Muscle layer of duodenum (tissue), 2 donors: Measurements from ENCODE around the gene FMNL3.

Source experiments
- H3K27ac ChIP-seq: one replicate; pipeline ENCODE4 v1.7.0; 2013; ENCODE audit warnings: mild to moderate bottlenecking, low read length
- H3K27me3 ChIP-seq: one replicate; pipeline ENCODE4 v1.7.0; 2013; ENCODE audit warnings: low read depth, mild to moderate bottlenecking, control low read depth, low read length
- H3K36me3 ChIP-seq, 2 donors: one replicate each; pipeline ENCODE4 v1.7.0; 2013; ENCODE audit warnings: low read length in 2 of 2, control low read depth in 1 of 2, mild to moderate bottlenecking in 1 of 2; ENCODE audit not compliant: insufficient read depth in 2 of 2, control insufficient read depth in 1 of 2
- H3K4me1 ChIP-seq, 2 donors: one replicate each; pipeline ENCODE4 v1.7.0; 2013; ENCODE audit warnings: low read length in 2 of 2, mild to moderate bottlenecking in 2 of 2, control low read depth in 1 of 2, moderate library complexity in 1 of 2; ENCODE audit not compliant: insufficient read depth in 2 of 2, control insufficient read depth in 1 of 2
- H3K4me3 ChIP-seq, 2 donors: one replicate each; pipeline ENCODE4 v1.7.0; 2013; ENCODE audit warnings: low read length in 2 of 2, low read depth in 1 of 2, mild to moderate bottlenecking in 1 of 2
- H3K9me3 ChIP-seq, 2 donors: one replicate each; pipeline ENCODE4 v1.7.0; 2013; ENCODE audit warnings: low read length in 2 of 2, control low read depth in 1 of 2, mild to moderate bottlenecking in 1 of 2; ENCODE audit not compliant: control insufficient read depth in 1 of 2
- donor health status: healthy.

Gene FMNL3

GRCh38 chr12:49661191-49661590 lies 46.0 kb downstream of the FMNL3 start:
- Histone ChIP-seq H3K9me3 (no peaks in the 10 kb centered on the region), H3K36me3 (peaks cover 8 to 17% of the 10 kb centered on the region in 2 donors), H3K27me3 (no peaks in the 10 kb centered on the region), H3K4me1 (peaks cover 10 to 34% of the 10 kb centered on the region in 2 donors), H3K4me3 (no peak overlapping the region), H3K27ac (no peak overlapping the region)

GRCh38 chr12:49659753-49660152 lies 47.5 kb downstream of the FMNL3 start:
- peaks cover 10 to 32% of the 10 kb centered on the region in 2 donors for H3K4me1 ChIP-seq
- H3K27me3 ChIP-seq: no peaks in the 10 kb centered on the region
- H3K4me3 ChIP-seq: no peak overlapping the region
- H3K9me3 ChIP-seq: no peaks in the 10 kb centered on the region
- peaks cover 8 to 18% of the 10 kb centered on the region in 2 donors for H3K36me3 ChIP-seq
- no peak overlapping the region for H3K27ac ChIP-seq

GRCh38 chr12:49658276-49658675 lies 48.9 kb downstream of the FMNL3 start:
- peaks cover 17 to 32% of the 10 kb centered on the region in 2 donors for H3K36me3 ChIP-seq
- no peak overlapping the region for H3K4me3 ChIP-seq
- peaks cover 8 to 17% of the 10 kb centered on the region in 2 donors for H3K4me1 ChIP-seq
- H3K27me3 ChIP-seq: no peaks in the 10 kb centered on the region
- no peak overlapping the region for H3K27ac ChIP-seq
- H3K9me3 ChIP-seq: no peaks in the 10 kb centered on the region

GRCh38 chr12:49655595-49656236 lies 51.5 kb downstream of the FMNL3 start:
- Histone ChIP-seq H3K4me1 (no peaks in the 10 kb centered on the region), H3K27ac (no peak overlapping the region)

GRCh38 chr12:49654715-49655114 lies 52.5 kb downstream of the FMNL3 start:
- Histone ChIP-seq H3K27me3 (no peaks in the 10 kb centered on the region), H3K36me3 (peaks cover 29 to 61% of the 10 kb centered on the region in 2 donors), H3K27ac (no peak overlapping the region), H3K4me3 (no peak overlapping the region), H3K9me3 (no peaks in the 10 kb centered on the region), H3K4me1 (no peaks in the 10 kb centered on the region)

More at GRCh38 chr12:49655595-49656236, 51.5 kb downstream of the FMNL3 start:
- H3K27me3 ChIP-seq: no peaks in the 10 kb centered on the region
- peaks cover 21 to 52% of the 10 kb centered on the region in 2 donors for H3K36me3 ChIP-seq
- H3K9me3 ChIP-seq: no peaks in the 10 kb centered on the region
- H3K4me3 ChIP-seq: no peak overlapping the region

- no peaks in the 10 kb centered on the region for H3K4me1 ChIP-seq
- H3K27ac ChIP-seq: no peak overlapping the region
- H3K27me3 ChIP-seq: no peaks in the 10 kb centered on the region
- no peaks in the 10 kb centered on the region for H3K9me3 ChIP-seq
- no peak overlapping the region for H3K4me3 ChIP-seq
- peaks cover 35 to 64% of the 10 kb centered on the region in 2 donors for H3K36me3 ChIP-seq
Observed at GRCh38 chr12:49652921-49653520, 54.2 kb downstream of the FMNL3 start.

- Histone ChIP-seq H3K36me3 (peaks cover 35 to 66% of the 10 kb centered on the region in 2 donors), H3K27me3 (no peaks in the 10 kb centered on the region), H3K27ac (no peak overlapping the region), H3K4me1 (peaks cover 0 to 5% of the 10 kb centered on the region in 2 donors), H3K4me3 (no peak overlapping the region), H3K9me3 (no peaks in the 10 kb centered on the region)
Observed at GRCh38 chr12:49651855-49652254, 55.4 kb downstream of the FMNL3 start.

- Histone ChIP-seq H3K4me3 (no peak overlapping the region), H3K4me1 (peaks cover under 1 to 5% of the 10 kb centered on the region in 2 donors), H3K36me3 (peaks cover 38 to 81% of the 10 kb centered on the region in 2 donors), H3K27me3 (no peaks in the 10 kb centered on the region), H3K9me3 (no peaks in the 10 kb centered on the region), H3K27ac (no peak overlapping the region)
Observed at GRCh38 chr12:49649892-49650291, 57.3 kb downstream of the FMNL3 start.

GRCh38 chr12:49649445-49649844 lies 57.8 kb downstream of the FMNL3 start:
- no peaks in the 10 kb centered on the region for H3K27me3 ChIP-seq
- H3K4me3 ChIP-seq: no peak overlapping the region
- no peaks in the 10 kb centered on the region for H3K9me3 ChIP-seq
- no peak overlapping the region for H3K27ac ChIP-seq
- H3K4me1 ChIP-seq: peaks cover 3 to 10% of the 10 kb centered on the region in 2 donors
- H3K36me3 ChIP-seq: peaks cover 34 to 77% of the 10 kb centered on the region in 2 donors

GRCh38 chr12:49648712-49649003 lies 58.5 kb downstream of the FMNL3 start:
- Histone ChIP-seq H3K36me3 (peaks cover 33 to 76% of the 10 kb centered on the region in 2 donors), H3K4me1 (peaks cover 3 to 11% of the 10 kb centered on the region in 2 donors), H3K27ac (no peak overlapping the region), H3K9me3 (no peaks in the 10 kb centered on the region), H3K27me3 (no peaks in the 10 kb centered on the region), H3K4me3 (no peak overlapping the region)

- peaks cover 3 to 11% of the 10 kb centered on the region in 2 donors for H3K4me1 ChIP-seq
- peaks cover 37 to 76% of the 10 kb centered on the region in 2 donors for H3K36me3 ChIP-seq
- no peaks in the 10 kb centered on the region for H3K27me3 ChIP-seq
- no peaks in the 10 kb centered on the region for H3K9me3 ChIP-seq
- H3K4me3 ChIP-seq: no peak overlapping the region
- H3K27ac ChIP-seq: no peak overlapping the region
Observed at GRCh38 chr12:49647827-49648711, 59.1 kb downstream of the FMNL3 start.
